Measurements from ENCODE around the gene GBE1. TPM values are rescaled to one million over a fixed set of nuclear protein-coding genes. Genes with fewer than 3 reads are reported as not detected.
A peak's percentile ranks its signal among the peaks of the same experiment; 100 is the strongest.

Gene GBE1
- total and polyA plus RNA-seq, 9 of the 15 experiments (the other 6 are each of a cell fraction or from before 2014, with no cell fraction given): 7.9 to 25.6 (median 13.1) TPM

- TF ChIP-seq ZNF592 (IDR thresholded peaks at IDR 0.05): 0 out of 2 replicates have a peak, but pooled peaks have one; percentile 23
- no peak for TF ChIP-seq STAT6 (CRISPR knock-in tag; IDR thresholded peaks at IDR 0.05)
- no peak for TF ChIP-seq CBX1 (IDR thresholded peaks at IDR 0.05; ENCODE audit: low read depth)
- no peak for TF ChIP-seq ZNF584 (CRISPR knock-in tag; IDR thresholded peaks at IDR 0.05; ENCODE audit: low read depth)
- no peak for TF ChIP-seq AFF1 (IDR thresholded peaks at IDR 0.05; ENCODE audit: low read depth in 1 of 2, partially characterized antibody in 2 of 2)
- TF ChIP-seq SRF (CRISPR knock-in tag; IDR thresholded peaks at IDR 0.05): no peak
- no peak for TF ChIP-seq SMC3 (conservative IDR thresholded peaks at IDR 0.05; ENCODE audit: insufficient read depth, low read depth, low read length)
- no peak for TF ChIP-seq CXXC5 (CRISPR knock-in tag; IDR thresholded peaks at IDR 0.05)
- no peak for TF ChIP-seq HNRNPH1 (optimal IDR thresholded peaks at IDR 0.05; ENCODE audit: low read depth, low read length)
- no peak for TF ChIP-seq ZNF707 (CRISPR knock-in tag; conservative IDR thresholded peaks at IDR 0.05)
- no peak for TF ChIP-seq ZNF184 (CRISPR knock-in tag; IDR thresholded peaks at IDR 0.05)
- TF ChIP-seq FOXO4 (CRISPR knock-in tag; IDR thresholded peaks at IDR 0.05): no peak
- TF ChIP-seq TRIM28 (IDR thresholded peaks at IDR 0.05): no peak
These were observed 18.1 kb downstream of the GBE1 start (continued) for GRCh38 chr3:81743096-81744025.
